KOPT-K1 (cell line): ENCODE results near the gene SLC12A5.

Experiments used
- H3K27ac ChIP-seq: fragments of 200-600 bp; sonication (generic); 2 replicates; pipeline ENCODE4 v1.5.1; 2016; ENCODE audit warnings: antibody characterized with exemption, mild to moderate bottlenecking, low read depth, low read length; ENCODE audit not compliant: poor library complexity, severe bottlenecking
- H3K36me3 ChIP-seq: fragments of 200-600 bp; sonication (generic); 2 replicates; pipeline ENCODE4 v1.5.1; 2017; ENCODE audit warnings: antibody characterized with exemption, mild to moderate bottlenecking, low read length, moderate library complexity; ENCODE audit not compliant: insufficient read depth
- H3K9me3 ChIP-seq: fragments of 200-600 bp; sonication (generic); 2 replicates; pipeline ENCODE4 v1.5.1; 2017; ENCODE audit warnings: antibody characterized with exemption, low read length, mild to moderate bottlenecking; ENCODE audit not compliant: insufficient read depth, poor library complexity, severe bottlenecking

The SLC12A5 gene

DNA sequence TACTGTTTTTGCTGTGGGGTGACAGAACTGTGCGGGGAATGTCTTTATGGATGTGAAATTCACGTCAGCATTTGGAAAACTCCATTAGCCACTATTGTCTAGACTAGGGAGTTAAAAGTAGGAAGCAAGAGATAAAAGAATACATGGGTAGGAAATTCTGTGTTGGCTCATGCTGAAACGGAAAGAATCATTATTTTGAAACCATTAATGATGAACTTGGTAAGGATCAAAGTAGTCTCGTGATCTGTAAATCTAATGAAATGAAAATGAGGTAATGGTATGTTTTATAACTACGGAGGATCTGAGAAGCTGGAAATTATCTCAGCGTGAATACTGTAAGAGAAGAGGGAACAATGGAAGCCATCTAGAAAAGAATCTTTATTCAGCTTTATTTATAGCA is 78.0 kb downstream of the SLC12A5 start:
- peaks cover 13% of the 10 kb centered on the region for H3K9me3 ChIP-seq
- no peak overlapping the region for H3K27ac ChIP-seq
- H3K36me3 ChIP-seq, result no peaks in the 10 kb centered on the region

- Histone ChIP-seq H3K36me3 (no peaks in the 10 kb centered on the region), H3K9me3 (peaks cover 5% of the 10 kb centered on the region), H3K27ac (no peak overlapping the region)
These were observed 79.4 kb downstream of the SLC12A5 start for GRCh38 chr20:46108435-46108841.

DNA sequence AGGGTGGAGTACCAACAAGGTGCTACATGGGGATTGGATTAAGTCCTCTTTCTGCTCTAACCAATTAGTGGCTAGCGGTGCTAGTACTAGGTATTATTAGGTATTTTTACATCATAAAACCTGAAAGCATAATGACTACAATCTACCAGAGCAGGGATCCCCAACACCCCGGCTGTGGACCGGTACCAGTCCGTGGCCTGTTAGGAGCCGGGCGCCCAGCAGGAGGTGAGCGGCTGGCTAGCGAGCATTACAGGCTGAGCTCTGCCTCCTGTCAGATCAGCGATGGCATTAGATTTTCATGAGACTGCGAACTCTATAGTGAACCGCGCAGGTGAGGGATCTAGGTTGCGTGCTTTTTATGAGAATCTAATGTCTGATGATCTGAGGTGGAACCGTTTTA is 80.0 kb downstream of the SLC12A5 start:
- Histone ChIP-seq H3K36me3 (no peaks in the 10 kb centered on the region), H3K27ac (no peak overlapping the region), H3K9me3 (peaks cover 5% of the 10 kb centered on the region)
